ENCODE results near the gene SAMD13. TPM values are rescaled to one million over a fixed set of nuclear protein-coding genes. Genes with fewer than 3 reads are reported as not detected.

The SAMD13 gene
- total RNA-seq, 1 donor from 2014 or later, result 1.7 TPM

Small RNA genes lying within 50 kb of the gene (small RNA-seq; reads per million reads assigned to genes)
- gene RF00410 (ENCODE audit: low replicate concordance), result not detected

Other genes with a start within 250 kb of the SAMD13 start
- 643 TPM for gene PRKACB, start 157.4 kb upstream of the SAMD13 start, total RNA-seq
- not detected for gene DNASE2B, start 96.8 kb downstream of the SAMD13 start, total RNA-seq
- 20.9 TPM for gene RPF1, start 177.6 kb downstream of the SAMD13 start, total RNA-seq
- gene SPATA1, start 204.7 kb downstream of the SAMD13 start, total RNA-seq, result 0.74 TPM
- 4.2 TPM for gene GNG5, start 204.9 kb downstream of the SAMD13 start, total RNA-seq

Data from temporal lobe (tissue), 2 donors.